Stimulated activated CD4-positive, alpha-beta T cell treated with anti-CD3 and anti-CD28 coated beads, Interleukin-12 subunit alpha, Interleukin-12 subunit beta, amount 100 ng/mL, for 24 hours (primary cell): ENCODE measurements around the gene PHF20.
"Not testable (repeated sequence)": the region's sequence is repeated elsewhere in the genome, so short reads cannot be mapped to it uniquely, and the experiment has no call there.

Experiments used
- DNase-seq, 2 experiments: peaks; one replicate each; pipeline ENCODE4 v3.0.0-alpha.2; 2020; ENCODE audit warnings: low read depth in 2 of 2

The PHF20 gene

GRCh38 chr20:35776513-35777101, 4.8 kb downstream of the PHF20 start:
- no peak for DNase-seq

- DNase-seq: not testable (repeated sequence)
These were observed 12.0 kb downstream of the PHF20 start for GRCh38 chr20:35783811-35784210.

GRCh38 chr20:35785541-35785940, 13.7 kb downstream of the PHF20 start:
- DNase-seq: not testable (repeated sequence)

- DNase-seq: no peak
These were observed 17.0 kb downstream of the PHF20 start for GRCh38 chr20:35788796-35789195.

GRCh38 chr20:35791097-35791496, 19.3 kb downstream of the PHF20 start:
- no peak for DNase-seq

GRCh38 chr20:35791821-35792220, 20.0 kb downstream of the PHF20 start:
- DNase-seq: no peak

GRCh38 chr20:35792740-35793139, 20.9 kb downstream of the PHF20 start:
- DNase-seq: no peak

GRCh38 chr20:35796571-35796970, 24.8 kb downstream of the PHF20 start:
- no peak for DNase-seq

GRCh38 chr20:35801865-35802264, 30.1 kb downstream of the PHF20 start:
- DNase-seq: no peak

- DNase-seq: no peak
These were observed 34.3 kb downstream of the PHF20 start for GRCh38 chr20:35806075-35806474.

- DNase-seq: no peak
These were observed 36.1 kb downstream of the PHF20 start for GRCh38 chr20:35807877-35808276.

- no peak for DNase-seq
These were observed 48.9 kb downstream of the PHF20 start for GRCh38 chr20:35820715-35821114.

- no peak for DNase-seq
These were observed 50.0 kb downstream of the PHF20 start for GRCh38 chr20:35821807-35822242.

- no peak for DNase-seq
These were observed 51.3 kb downstream of the PHF20 start for GRCh38 chr20:35823147-35823546.

- DNase-seq: no peak
These were observed 52.1 kb downstream of the PHF20 start for GRCh38 chr20:35823937-35824336.

GRCh38 chr20:35826397-35826998, 54.7 kb downstream of the PHF20 start:
- no peak for DNase-seq

GRCh38 chr20:35828434-35828833, 56.6 kb downstream of the PHF20 start:
- DNase-seq: no peak

GRCh38 chr20:35828916-35829315, 57.1 kb downstream of the PHF20 start:
- no peak for DNase-seq

GRCh38 chr20:35830264-35830663, 58.4 kb downstream of the PHF20 start:
- no peak for DNase-seq

GRCh38 chr20:35831029-35831428, 59.2 kb downstream of the PHF20 start:
- no peak for DNase-seq

GRCh38 chr20:35831971-35832370, 60.2 kb downstream of the PHF20 start:
- DNase-seq: no peak

GRCh38 chr20:35833241-35833640, 61.4 kb downstream of the PHF20 start:
- DNase-seq: no peak

- DNase-seq: no peak
These were observed 65.9 kb downstream of the PHF20 start for GRCh38 chr20:35837577-35838195.
